Stimulated activated CD4-positive, alpha-beta T cell treated with anti-CD3 and anti-CD28 coated beads, Interleukin-15, amount 100 ng/mL, for 1 hour (primary cell): ENCODE data around the gene HNF1A.
"Not testable (repeated sequence)": the region's sequence is repeated elsewhere in the genome, so short reads cannot be mapped to it uniquely, and the experiment has no call there.

Experiments used
- DNase-seq, 2 donors: peaks; one replicate each; pipeline ENCODE4 v3.0.0-alpha.2; 2020; ENCODE audit warnings: low read depth in 1 of 2, low spot score in 1 of 2

Gene HNF1A

GRCh38 chr12:120978296-120979219, at the start of gene HNF1A:
TSS of gene HNF1A (plus strand) at chr12:120978543. CDS start at chr12:120978769, 226 bp downstream.
- no peak for DNase-seq

GRCh38 chr12:120928864-120929652, 49.3 kb upstream of the HNF1A start:
- DNase-seq = no peak

GRCh38 chr12:120930032-120930431, 48.3 kb upstream of the HNF1A start:
- DNase-seq = no peak

- no peak for DNase-seq
Observed at GRCh38 chr12:120932058-120932457, 46.3 kb upstream of the HNF1A start.

- no peak for DNase-seq
Observed at GRCh38 chr12:120932956-120933526, 45.3 kb upstream of the HNF1A start.

GRCh38 chr12:120933786-120934185, 44.6 kb upstream of the HNF1A start:
- no peak for DNase-seq

- DNase-seq = no peak
Observed at GRCh38 chr12:120936197-120936596, 42.1 kb upstream of the HNF1A start.

- no peak for DNase-seq
Observed at GRCh38 chr12:120938496-120938895, 39.8 kb upstream of the HNF1A start.

- DNase-seq = no peak
Observed at GRCh38 chr12:120939523-120939922, 38.8 kb upstream of the HNF1A start.

- no peak for DNase-seq
Observed at GRCh38 chr12:120940006-120940405, 38.3 kb upstream of the HNF1A start.

GRCh38 chr12:120940799-120941198, 37.5 kb upstream of the HNF1A start:
- DNase-seq = no peak

- DNase-seq = no peak
Observed at GRCh38 chr12:120941412-120941811, 36.9 kb upstream of the HNF1A start.

- DNase-seq = no peak
Observed at GRCh38 chr12:120941846-120942405, 36.4 kb upstream of the HNF1A start.

- no peak for DNase-seq
Observed at GRCh38 chr12:120943482-120943881, 34.9 kb upstream of the HNF1A start.

GRCh38 chr12:120944645-120945217, 33.6 kb upstream of the HNF1A start:
- DNase-seq = peak; percentile 32 to 57

- DNase-seq = not testable (repeated sequence)
Observed at GRCh38 chr12:120945516-120945915, 32.8 kb upstream of the HNF1A start.

GRCh38 chr12:120950260-120950799, 28.0 kb upstream of the HNF1A start:
- not testable (repeated sequence) for DNase-seq

- DNase-seq = no peak
Observed at GRCh38 chr12:120950807-120951206, 27.5 kb upstream of the HNF1A start.

- no peak for DNase-seq
Observed at GRCh38 chr12:120955232-120955631, 23.1 kb upstream of the HNF1A start.

- no peak for DNase-seq
Observed at GRCh38 chr12:120956579-120957300, 21.6 kb upstream of the HNF1A start.
